NOMO-1 (cell line): ENCODE results near the gene TMEM256.

Experiments
- DNase-seq, 2 experiments: peaks; one replicate each; lab custom pipeline; 2025; ENCODE audit not compliant: unreplicated experiment in 2 of 2; lab: John Stamatoyannopoulos, UW

Gene TMEM256

DNA sequence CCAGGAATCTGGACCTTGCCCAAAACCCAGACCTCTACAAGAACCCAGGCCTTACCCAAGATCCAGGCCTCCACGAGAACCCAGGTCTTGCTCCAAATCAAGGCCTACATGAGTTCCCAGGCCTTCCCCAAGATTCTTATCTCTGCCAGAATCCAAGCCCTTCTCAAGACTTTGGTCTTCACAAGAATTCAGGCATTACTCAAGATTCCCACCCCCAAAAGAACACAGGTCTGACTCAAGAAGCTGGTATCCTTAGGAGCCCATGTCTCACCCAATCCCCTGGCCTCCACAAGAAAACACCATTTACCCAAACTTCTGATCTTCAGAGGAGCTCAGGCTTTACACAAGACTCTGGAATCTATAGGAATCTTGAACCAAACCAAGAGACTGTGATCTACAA is 27.3 kb upstream of the TMEM256 start:
- DNase-seq: no peak

DNA sequence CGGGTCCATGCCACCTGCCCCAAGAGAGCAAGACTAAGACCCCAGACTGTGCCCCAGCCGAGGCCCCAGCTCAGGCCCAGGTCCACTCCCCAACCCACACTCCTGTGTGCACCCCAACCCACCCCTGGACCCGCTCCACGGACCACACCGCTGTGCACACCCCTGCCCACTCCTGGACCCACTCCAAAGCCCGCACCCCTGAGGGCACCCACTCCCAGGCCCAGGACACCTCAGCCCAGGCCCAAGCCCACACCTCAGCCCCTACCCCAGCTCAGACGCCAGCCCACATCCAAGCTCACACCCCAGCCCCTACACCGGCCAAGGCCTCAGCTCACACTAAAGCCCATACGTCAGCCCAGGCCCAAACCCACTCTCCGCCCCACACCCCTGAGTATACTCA is 25.8 kb upstream of the TMEM256 start:
- no peak for DNase-seq

DNA sequence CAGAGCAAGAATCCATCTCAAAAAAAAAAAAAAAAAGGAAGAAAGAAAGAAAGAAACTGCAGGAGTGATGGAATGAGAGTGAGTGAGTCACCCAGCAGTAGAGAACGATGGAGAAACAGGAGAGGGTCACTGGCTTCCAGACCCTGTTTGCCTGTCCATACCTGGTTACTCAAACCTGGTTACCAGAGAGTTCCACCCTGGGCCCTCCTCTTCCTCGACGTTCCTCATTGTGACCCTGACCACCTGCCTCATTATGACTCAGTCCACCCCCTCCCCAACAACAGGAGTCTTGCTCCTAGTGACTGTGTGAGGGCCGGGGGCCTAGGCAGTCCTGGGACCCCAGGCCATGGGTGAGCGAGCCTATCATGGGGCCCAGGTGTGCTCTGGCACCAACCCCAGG is 24.7 kb upstream of the TMEM256 start, which contains the start of gene SPEM3:
Gene SPEM3 (plus strand): TSS at position 301 of the 400 bp plus-strand sequence. CDS start 46 bp downstream, at position 347.
- DNase-seq: no peak

DNA sequence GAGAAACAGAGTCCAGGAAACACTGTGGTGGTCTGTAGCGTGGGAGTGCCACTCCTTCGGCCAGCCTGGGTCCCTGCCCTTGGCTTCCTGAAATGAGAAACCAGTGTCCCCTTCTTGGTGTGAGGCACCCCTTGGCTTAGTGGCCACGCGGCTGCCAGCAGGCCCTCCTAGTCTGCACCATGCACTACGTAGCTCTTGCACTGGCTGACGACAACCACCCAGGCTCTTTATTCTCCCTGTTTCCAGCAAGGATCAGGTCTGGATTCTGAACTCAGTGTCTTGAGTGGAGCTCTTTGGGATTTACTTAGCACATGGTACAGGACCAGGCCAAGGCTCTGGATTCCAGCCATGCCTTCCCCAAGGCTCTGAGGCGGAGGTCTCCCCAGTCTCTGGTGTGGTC is 23.7 kb upstream of the TMEM256 start:
- no peak for DNase-seq

DNA sequence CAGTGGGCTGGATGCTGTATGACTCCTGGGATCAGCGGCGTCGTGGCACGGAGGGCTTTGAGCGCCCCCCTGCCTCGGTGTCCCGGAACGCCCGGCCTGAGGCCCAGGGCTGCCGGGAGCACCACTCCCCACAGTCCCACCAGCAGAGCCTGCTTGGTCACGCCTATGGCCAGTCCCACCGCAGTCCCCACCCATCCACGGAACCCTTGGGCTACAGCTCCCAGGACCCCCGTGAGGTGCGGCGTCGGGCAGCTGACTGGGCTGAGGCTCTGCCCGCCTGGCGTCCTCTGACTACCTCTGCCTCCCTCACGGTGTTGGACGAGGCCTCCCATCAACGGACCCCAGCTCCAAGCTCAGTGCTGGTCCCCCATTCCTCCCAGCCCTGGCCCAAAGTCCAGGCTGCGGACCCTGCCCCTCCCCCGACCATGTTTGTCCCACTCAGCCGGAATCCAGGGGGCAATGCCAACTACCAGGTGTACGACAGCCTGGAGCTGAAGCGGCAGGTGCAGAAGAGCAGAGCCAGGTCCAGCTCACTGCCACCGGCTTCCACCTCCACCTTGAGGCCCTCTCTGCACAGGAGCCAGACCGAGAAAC is 23.1 kb upstream of the TMEM256 start:
- no peak for DNase-seq

DNA sequence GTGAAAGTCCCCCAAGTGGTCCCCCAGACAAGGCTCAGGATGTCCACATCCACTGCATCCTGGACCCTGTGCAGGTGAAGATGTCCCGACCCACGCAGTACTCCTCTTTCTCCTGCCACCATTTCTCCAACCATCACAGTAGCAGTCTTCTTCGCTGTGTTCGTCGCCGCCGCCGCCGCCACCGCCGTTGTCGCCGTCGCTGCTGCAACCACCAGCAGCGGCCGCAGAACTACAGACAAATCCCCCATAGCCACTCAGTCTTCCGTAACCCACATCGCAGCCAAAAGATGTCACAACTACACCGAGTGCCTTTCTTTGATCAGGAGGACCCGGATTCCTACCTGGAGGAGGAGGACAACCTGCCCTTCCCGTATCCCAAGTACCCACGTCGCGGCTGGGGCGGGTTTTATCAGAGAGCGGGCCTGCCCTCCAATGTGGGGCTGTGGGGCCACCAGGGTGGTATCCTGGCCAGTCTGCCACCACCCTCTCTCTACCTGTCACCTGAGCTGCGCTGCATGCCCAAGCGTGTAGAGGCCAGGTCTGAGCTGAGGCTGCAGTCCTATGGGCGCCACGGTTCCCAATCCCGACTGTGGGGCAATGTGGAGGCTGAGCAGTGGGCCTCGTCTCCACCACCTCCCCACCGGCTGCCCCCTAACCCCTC is 22.4 kb upstream of the TMEM256 start:
- no peak for DNase-seq

DNA sequence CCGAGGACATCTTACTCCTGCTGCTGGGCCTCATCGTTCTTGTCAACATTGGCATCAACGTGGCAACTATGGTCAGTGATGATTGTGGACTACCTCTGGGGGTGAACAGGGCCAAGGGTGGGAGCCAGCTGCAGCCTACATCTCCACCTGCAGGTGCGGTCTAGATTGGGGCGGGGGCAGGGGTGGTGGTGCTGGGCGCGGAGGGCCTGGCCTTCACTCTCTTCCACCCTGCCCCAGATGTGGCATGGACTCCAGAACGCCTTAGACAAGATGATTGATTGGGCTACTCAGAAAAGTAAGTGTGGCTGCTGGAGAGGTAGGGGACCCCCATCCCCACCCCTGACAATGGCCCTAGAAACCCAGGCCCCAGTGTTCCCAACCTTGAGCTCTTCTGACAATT is 21.9 kb upstream of the TMEM256 start:
- no peak for DNase-seq

DNA sequence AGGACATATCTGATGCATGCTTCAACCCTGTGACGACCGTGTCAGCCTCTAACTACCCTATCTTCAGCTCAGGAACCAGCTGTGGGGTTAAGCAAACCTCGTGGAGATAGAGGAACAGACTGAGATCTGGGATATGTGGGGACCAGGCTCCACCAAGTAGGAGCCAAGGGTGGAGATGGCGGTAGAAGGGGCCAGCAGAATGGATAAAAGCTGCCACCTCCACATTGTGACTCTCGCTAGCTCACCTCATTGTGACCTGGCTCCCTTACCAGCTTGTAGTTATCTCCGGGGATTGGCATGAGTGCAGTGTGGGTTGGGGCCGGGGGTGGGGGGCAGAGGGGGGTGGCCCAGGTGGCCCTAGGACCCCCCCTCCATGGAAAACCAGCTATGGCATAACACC is 21.4 kb upstream of the TMEM256 start, which contains the start of gene SPEM2:
Gene SPEM2 (plus strand): TSS at position 301 of the 400 bp plus-strand sequence. CDS start 73 bp downstream, at position 374.
- DNase-seq: no peak

DNA sequence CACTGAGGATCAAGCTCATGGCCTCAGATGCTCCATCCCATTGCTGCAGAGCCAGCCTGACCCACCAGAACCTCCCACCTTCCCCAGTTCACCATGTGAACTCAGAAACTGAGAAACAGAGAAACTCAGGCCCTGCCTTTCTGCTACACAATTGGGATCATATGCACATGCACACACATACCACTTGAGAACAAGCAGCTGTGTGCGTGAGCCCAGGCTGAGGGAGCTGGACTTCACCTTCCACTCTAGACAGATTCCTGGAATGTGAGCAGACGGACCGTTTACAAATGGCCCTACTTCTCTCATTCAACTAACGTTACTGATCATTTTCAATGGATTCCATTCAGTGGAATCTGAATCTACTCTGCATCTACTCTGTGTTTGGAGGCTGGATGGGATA is 19.8 kb upstream of the TMEM256 start:
- no peak for DNase-seq

DNA sequence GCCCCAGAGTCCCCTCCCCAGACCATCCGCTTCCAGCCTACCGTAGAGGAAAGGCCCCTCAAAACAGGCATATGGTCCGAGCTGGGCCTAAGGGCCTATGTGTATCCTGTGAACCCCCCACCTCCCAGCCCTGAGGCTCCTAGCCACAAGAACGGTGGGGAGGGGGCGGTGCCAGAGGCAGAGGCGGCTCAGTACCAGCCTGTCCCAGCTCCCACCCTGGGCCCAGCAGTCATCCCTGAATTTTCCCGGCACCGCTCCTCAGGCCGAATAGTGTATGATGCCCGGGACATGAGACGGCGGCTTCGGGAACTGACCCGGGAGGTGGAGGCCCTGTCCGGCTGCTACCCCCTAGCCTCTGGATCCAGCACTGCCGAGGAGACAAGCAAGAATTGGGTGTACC is 17.3 kb upstream of the TMEM256 start:
- DNase-seq: no peak

DNA sequence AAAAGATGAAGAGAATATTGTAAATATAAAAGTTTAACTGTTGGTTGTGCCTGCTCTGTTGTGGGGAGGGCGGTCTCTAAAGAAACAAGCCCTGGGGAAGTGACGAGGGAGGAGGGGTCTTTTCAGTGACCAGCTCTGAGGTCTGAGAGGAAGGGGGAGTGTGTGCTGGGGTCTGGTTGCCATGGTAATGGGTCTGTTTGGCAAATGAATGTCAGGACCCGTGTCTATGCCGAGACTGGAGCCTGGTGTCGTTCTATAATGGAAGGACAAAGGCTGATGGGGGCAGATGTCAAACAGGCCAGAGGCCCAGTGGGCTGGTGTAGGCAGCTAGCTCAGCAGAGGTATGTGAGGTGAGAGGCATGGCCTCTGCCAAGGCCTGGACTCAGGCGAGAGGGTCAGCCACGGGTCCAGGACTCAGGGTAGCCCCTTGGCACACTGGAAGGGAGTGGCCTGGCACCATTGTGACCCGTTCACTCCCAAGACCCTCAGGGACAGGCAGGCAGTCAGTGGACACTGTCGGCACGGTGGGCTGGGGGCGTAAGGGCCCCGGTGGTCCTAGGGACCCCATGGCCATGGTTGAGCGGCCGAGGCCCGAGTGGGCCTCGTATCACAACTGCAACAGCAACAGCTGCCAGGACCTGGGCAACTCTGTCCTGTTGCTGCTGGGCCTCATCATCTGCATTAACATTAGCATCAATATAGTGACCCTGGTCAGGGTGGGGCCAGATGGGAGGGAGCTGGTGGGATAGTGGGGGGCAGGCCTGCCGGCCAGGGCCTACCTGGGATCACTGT is 16.1 kb upstream of the TMEM256 start, which contains the start of gene SPEM1:
Gene SPEM1 (plus strand): TSS at position 506 of the 792 bp plus-strand sequence. CDS start 61 bp downstream, at position 567.
- DNase-seq: no peak

DNA sequence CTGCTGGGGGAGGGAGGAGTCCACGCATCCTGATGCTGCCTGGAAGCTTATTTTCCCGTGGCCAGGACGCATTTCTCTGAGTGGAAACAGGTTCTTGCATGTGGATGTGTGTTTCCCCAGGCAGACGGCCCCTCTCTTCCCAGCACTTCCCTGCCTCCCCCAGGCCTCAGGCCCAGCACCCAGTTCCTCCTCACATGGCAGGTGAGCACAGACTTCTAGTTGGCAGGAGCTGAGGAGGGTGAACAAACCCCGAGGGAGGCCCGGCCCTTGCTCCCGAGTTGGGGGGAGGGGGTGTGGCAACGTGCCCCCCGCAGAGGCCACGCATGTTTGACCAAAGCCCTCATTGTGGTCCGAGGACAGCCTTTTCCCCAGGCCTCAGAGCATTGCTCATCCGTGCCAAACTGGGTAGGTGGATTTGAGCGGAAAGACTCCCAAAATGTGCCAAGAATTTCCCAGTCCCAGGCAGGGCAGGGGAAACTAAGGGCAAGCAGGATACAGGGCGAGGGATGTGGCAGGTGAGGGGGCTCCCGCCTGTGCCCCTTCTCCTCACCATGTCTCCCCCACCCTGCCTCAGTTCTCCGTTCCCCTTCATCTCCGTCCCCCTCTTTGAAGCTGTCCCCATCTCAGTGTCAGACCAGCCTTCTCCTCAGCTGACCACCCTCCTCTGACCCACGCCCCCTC is 14.7 kb upstream of the TMEM256 start:
- DNase-seq: no peak

DNA sequence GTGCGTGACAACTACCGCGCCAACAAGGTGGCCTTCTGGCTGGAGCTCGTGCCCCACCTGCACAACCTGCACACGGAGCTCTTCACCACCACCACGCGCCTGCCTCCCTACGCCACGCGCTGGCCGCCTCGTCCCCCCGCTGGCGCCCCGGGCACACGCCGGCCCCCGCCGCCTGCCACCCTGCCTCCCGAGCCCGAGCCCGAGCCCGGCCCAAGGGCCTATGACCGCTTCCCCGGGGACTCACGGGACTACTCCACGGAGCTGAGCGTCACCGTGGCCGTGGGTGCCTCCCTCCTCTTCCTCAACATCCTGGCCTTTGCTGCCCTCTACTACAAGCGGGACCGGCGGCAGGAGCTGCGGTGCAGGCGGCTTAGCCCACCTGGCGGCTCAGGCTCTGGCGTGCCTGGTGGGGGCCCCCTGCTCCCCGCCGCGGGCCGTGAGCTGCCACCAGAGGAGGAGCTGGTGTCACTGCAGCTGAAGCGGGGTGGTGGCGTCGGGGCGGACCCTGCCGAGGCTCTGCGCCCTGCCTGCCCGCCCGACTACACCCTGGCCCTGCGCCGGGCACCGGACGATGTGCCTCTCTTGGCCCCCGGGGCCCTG is 13.3 kb upstream of the TMEM256 start:
- DNase-seq: no peak

DNA sequence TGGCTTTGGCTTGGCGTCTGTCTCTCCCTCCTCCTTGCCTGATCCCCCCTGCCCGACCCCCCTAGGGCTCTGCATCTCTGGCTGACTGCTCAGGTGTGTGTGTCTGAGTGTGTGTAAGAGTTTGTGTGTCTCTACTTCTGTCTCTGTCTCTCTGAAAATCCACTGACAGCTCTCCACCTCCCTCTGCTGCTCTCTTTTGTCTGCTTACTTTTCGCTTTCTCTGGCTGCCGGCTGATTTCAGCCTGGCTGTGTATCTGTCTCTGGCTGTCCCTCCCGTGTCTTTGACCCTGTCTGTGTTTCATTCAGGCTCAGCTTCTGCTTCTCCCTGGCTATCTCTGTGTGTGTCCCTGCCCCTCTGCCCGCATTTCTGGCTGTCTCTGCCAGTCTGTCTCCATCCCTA is 12.4 kb upstream of the TMEM256 start:
- no peak for DNase-seq

DNA sequence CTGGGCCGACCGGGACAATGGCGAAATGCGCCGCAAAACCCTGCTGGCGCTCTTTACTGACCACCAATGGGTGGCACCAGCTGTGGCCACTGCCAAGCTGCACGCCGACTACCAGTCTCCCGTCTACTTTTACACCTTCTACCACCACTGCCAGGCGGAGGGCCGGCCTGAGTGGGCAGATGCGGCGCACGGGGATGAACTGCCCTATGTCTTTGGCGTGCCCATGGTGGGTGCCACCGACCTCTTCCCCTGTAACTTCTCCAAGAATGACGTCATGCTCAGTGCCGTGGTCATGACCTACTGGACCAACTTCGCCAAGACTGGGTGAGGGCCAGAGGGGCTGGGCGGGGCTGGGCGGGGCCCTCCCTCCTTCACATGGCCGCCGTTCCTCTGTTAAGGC is 11.9 kb upstream of the TMEM256 start:
- no peak for DNase-seq

DNA sequence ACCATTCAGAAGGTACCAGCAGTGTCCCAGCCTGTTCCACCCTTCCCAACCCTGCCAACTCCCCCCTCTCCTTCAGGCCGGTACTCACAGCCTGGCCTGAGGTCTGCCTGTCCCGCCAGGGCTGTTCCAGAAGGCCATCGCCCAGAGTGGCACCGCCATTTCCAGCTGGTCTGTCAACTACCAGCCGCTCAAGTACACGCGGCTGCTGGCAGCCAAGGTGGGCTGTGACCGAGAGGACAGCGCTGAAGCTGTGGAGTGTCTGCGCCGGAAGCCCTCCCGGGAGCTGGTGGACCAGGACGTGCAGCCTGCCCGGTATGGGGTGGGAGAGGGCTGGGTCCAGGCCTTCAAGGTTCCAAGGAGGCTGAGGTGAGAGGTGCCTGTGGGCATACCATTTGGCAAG is 10.9 kb upstream of the TMEM256 start:
- no peak for DNase-seq

DNA sequence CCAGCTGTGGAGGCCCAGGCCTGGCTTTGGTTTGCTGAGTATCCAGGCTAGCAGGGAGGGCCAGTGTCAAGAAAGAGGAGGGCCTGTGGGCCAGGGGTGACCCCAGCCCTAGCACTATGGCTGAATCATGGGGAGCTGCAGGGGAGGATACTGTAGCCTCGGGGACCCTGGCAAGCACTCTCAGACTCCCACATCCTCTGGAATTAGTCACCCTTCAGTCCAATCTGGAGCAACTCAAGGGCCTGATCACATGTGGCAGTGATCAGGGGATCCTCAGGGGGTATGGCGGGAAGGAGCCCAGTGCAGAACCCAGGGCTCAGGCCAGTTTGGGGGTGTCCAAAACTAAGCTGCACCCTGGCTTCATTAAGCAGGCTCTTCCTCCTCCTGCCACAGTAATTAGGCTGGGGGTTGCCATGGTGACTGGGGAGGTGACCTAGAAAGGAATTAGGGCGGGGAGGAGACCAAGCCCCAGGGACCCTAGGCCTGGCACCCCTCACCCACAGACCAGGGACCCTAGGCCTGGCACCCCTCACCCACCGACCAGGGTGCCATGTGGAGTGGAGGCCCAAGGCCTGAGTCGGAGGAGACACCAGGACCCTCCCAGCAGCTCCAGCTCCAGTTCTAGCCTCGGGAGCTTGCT is 9.6 kb upstream of the TMEM256 start:
- DNase-seq: no peak

DNA sequence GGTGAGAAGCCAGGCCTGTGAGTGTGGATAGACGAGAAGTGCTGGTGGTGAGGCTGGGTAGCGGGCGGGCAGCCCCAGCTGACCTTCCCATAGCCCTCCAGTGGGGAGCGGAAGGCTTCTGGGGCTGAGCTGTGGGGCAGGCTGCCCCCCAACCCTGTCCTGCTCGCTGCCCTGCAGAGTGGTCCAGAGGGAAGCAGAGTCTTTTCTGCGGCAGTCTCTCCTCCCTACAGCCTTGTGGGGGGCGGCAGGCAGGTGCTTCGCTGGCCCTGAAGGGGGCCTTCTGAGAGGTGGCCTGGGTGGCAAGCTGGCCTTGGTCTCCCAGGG is 7.5 kb upstream of the TMEM256 start:
- DNase-seq: no peak

DNA sequence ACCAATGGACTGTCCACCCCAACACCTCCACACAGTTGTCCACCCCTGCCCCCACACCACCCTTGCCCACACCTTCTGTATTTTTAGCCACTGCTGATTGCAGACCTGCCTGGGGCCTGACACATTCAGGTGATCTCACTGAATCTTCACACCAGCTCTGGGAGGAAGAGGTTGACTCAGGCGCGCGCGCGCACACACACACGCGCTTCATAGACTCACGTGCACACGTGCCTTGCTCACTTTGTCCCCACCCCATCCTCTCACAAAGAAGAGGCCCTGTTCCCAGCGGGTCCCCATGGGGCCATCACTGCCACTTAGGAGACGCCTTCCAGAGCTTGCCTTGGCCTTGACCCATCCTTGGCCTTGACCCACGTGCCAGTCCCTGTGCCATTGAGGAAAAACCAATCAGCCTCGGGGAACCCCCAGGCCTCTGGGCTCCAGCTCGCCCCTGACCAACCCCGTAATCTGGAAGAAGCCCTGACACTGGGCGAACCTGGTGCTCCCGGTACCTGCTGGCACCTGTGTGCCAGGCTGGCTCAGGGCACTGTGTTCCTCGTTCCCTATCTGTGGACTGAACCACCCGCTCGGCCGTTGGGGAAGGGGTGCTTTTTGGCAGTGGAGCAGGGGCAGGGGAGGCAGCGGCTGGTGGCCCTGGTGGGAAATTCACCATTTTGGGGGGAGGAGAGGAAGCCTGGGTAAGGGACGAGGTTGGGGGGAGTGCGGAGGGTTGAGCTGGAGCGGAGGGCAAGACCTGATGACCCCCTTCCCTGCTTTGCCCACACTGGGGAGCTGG is 6.9 kb upstream of the TMEM256 start:
- DNase-seq: no peak

DNA sequence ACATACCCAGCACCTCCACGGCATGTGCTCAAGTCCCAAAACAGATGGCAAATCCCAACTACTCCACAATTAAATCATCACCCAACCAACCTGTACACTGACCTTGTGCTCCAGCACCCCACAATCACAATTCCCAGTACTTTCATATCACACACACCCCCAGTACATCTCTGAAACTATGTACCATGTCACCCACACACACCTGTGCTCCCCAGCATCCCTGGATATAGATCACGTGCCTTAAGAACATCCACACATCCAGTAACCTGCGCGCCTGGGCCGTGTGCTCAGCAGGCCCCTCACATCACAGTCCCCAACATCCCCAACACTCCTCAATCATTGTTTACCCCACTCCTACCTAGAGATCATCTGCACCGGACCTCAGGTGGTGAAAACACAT is 5.8 kb upstream of the TMEM256 start:
- DNase-seq: no peak
